Stimulated activated CD8-positive, alpha-beta memory T cell treated with anti-CD3 and anti-CD28 coated beads, Interleukin-15, amount 100 ng/mL, for 4 hours (primary cell): ENCODE data around the gene COASY.

Experiments used
- DNase-seq, 2 donors: peaks; one replicate each; pipeline ENCODE4 v3.0.0-alpha.2; 2020; ENCODE audit warnings: low read depth in 2 of 2

COASY gene

GRCh38 chr17:42561897-42562387 is at the start of gene COASY:
COASY (plus strand) TSS chr17:42562148; CDS start chr17:42562623, 475 bp downstream.
- peak; percentile 79 to 86 for DNase-seq

GRCh38 chr17:42512246-42512645 is 49.7 kb upstream of the COASY start:
- DNase-seq = no peak

DNA sequence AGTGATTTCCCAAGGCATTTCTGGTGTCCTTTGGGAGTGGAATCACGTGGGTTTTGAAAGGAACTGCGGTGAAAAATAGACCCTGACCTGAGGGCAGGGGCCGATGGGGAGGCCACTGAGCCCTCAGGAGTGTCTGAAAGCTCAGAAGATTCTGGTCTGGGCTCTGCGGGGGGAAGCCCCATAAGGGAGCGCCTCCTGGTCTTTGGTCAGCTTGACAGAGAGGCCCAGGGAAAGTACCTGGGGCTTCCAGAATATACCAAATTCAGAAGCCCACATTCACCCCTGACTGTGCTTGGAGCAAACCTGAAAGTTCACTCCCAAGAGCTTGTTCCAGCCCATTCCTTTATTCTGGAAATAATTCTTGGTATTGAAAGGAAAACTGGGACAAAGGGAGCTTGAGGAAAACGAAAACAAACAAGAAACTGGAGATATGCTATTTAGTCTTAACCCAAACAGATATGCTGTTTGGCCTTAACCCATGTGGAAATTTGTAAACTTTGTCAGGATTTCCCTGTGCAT is 49.2 kb upstream of the COASY start:
- DNase-seq = no peak

DNA sequence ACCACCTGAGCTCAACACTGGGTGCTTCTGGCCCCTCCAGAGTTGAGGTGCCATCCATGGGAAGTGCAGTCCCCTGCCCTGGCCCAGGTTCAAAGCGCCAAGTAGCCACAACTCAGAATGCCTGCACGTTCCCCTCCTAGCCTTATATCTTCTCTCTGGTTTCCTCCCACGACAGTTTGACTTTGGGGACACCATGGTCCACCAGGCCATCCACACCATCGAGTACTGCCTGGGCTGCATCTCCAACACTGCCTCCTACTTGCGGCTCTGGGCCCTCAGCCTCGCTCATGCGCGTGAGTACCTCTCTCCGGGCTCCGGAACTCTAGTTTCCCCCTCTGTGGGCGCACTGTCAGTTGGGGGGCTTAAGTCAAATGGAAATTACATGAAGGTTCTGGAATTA is 48.3 kb upstream of the COASY start:
- DNase-seq = no peak

GRCh38 chr17:42514279-42514678 is 47.7 kb upstream of the COASY start:
- DNase-seq = no peak

DNA sequence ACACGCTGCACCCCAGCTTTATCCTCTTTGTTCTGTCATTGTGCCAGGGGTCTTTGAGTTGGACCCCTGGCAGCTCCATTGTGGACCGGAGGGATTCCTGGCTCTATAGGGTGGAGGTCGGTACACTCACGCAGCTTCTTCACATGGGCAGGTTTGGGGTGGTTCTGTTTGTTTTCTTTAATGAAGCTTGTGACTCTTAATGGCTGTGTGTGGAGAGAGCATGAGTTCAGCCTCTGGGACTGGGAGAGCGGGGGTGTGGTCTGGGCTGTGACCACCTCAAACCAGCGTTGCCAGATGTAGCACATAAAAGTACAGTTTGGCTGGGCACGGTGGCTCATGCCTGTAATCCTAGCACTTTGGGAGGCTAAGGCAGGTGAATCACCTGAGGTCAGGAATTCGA is 47.1 kb upstream of the COASY start:
- no peak for DNase-seq

DNA sequence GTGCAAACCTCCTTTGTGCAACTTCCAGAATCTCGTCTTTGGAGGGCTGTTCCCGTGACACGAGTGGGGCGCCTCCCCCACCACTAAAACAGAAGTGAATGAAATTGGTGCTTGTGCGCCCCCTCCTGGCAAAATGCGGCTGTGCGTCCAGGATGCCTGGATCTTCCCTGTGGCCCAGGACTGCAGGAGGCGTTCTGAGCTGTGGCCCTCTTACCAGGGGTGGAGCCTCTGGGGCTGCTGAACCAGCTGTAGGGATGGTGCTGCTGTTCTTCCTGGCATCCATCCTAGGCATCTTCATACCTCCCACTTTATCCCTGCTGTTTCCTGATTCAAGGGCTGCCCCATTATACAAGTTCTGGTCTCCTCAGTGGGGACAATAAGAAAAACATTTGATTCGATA is 44.4 kb upstream of the COASY start:
- DNase-seq = peak; percentile 47 to 62

- DNase-seq = no peak
Measured at GRCh38 chr17:42518046-42518754, 43.7 kb upstream of the COASY start.

DNA sequence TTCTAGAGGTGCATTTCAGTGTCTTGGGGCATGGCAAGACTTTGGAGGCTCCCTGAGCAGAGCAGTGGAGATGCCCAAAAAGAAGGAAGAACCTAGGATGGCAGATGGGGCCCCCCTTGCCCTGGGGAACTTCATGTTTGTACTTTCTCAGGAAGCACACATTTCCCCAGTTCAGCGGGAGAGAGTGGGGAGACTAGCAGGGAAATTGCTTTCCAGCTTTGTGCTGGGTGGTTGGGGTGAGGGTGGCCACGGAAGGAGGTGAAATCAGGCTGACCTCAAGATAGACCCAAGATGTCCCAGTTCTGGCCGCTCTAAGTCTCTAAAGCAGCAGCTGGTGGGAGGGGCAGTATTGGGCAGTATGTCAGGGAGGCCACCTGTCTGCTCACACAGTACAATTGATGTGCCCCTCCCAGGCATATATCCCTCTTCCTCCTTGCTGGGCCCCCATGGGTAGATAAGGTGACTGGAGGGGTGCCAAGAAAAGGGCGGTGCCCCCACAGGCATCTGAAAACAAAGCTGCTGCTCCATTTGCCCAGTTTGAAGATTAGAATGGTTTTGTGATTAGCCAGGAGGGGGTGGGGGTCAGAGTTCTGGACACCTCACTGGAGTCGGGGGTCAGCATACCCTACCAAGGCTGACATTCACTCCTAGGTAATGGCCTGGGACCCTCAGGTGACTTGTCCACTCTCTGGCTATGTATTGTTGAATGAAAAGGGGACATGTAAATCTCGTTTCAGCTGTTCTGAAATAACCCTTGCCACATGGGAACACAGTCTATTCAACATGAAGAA is 43.0 kb upstream of the COASY start:
- no peak for DNase-seq

DNA sequence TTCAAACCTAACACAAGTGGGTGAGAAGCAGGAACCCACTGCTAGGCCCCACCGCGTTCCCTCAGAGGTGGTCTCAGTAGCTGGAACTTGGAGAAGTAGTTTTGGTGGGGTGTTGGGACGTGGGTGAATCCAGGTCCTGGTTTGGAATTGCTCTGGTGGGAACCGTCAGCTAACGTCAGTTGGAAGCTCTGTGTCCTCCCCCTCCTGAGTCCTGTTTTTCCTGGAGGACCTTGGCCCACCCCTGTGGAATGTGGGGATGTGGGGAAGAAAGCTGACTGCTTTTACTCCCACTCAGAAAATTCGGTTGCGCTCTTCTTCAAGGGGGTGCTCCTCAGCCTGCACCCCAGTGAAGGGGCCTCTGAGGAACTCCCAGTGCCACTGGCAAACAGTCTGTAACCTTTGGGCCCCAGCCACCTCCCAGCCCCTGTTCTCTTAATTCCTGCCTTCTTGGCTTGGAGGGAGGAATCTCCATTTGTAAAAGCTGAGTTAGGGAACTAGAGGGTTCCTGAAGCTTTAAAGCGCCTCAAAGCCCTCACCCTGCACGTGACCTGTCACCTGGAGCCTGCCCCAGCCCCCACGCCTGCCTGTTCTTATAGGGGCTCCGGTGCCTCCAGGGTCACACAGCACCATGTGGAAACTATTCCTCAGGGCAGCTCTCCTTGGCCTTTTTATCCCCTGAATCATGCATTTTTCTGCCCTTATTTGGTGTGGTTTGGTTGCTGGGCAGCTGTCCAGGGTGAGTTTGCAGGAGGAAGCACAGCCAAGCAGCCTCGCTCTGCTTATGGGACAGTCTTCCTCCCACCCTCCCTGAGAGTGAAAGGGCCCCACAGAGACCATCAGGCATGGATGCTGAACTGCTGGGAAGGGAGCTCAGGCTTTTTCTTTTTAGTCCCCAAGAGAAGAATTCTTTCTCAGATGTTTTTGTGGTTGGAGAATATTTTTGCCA is 42.1 kb upstream of the COASY start:
- DNase-seq = no peak

GRCh38 chr17:42520540-42520951 is 41.4 kb upstream of the COASY start:
- no peak for DNase-seq

DNA sequence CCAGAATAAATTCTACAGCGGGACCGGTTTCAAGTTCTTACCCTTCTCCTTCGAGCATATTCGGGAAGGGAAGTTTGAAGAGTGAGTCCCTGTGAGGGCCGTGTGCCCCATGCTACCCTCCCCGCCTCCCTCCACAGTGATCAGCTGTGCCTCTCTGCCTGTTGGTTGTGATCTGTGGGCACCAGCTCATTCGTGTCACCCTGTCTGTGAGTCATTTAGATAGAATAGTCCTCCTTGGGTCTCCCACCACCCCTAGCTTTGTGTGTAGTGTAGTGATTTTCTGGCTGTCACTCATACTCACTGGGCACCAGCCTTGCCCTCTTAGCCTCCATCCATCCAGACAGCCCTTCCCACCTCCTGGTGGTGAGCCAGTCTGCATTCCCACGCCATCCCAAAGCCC is 40.9 kb upstream of the COASY start:
- no peak for DNase-seq

DNA sequence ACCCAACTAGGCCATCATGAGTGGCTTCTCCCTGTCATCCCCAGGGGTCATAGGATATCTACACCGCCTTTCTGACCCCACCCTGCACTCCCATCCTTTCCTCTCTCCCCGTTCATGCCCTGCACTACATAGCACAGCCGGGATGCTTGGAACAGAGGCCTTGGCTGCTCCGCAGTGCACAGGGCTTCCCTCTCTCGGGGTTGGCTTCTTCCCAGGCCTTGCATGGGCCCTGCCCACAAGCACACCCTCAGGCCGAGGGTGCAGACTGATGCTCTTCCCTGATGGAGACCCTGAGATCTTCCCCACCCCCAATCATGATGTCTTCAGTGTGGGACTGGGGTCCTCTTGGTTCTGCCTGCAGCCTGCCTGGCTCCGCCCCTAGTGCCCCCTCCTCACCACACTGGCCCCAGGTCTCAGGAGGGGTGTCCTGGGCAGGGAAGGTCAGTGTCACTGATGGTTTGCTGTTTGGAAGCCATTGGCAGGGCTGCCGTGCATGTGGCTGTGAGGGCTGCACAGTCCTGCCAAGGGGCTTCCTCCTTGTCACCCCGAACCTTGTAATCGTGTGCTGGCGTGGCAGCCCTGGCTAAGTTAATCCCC is 40.2 kb upstream of the COASY start:
- no peak for DNase-seq

GRCh38 chr17:42522263-42522790 is 39.6 kb upstream of the COASY start:
- DNase-seq = no peak

DNA sequence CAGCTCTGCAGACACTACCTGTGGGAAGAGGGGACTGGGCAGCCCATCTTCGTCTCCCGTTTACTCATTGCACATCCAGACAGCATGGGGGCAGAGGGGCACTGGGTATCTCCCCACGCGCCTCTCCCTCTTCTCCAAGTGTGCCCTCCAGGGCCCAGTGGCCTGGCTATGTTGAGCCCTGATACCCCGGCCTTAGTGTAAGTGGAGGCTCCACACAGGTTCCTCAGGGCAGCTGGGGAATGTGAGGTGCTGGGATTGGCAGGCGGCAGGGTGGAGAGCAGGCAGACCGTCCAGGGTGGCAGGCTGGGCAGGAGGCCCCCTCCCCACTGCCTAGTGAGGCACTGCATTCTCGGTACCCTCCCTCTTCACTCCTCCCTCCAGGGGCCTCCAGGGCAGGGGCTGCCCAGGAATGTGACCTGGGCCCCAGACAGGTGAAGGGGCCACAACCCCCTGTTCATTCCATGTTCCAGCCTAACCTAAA is 39.1 kb upstream of the COASY start:
- DNase-seq = no peak

GRCh38 chr17:42525221-42525620 is 36.7 kb upstream of the COASY start:
- DNase-seq = no peak

- DNase-seq = no peak
Measured at GRCh38 chr17:42526031-42526444, 35.9 kb upstream of the COASY start.

GRCh38 chr17:42527932-42528331 is 34.0 kb upstream of the COASY start:
- DNase-seq = no peak

DNA sequence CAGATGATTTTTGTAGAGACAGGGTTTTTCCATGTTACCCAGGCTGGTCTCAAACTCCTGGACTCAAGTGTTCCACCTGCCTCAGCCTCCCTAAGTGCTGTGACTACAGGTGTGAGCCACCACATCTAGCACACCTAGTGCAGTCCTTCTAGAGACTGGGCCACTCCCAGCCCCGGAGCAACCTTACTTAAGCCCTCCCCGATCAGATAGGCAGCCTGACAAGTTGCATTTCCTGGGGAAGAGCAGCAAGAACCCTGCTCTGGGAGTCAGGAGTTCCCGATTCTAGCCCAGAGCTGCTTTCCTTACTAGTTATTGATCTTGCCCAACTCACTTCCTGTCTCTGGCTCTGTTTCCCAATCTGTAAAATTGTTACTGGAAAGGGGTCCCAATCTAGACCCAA is 32.9 kb upstream of the COASY start:
- DNase-seq = no peak

- no peak for DNase-seq
Measured at GRCh38 chr17:42530952-42531454, 30.9 kb upstream of the COASY start.
